HG02588 (cell line): ENCODE data around the gene MGAT1.
A peak's percentile ranks its signal among the peaks of the same experiment; 100 is the strongest.
"Not testable (repeated sequence)": the region's sequence is repeated elsewhere in the genome, so short reads cannot be mapped to it uniquely, and the experiment has no call there.

Experiments used
- ATAC-seq: cut with Tn5 transposase; IDR thresholded peaks from one replicate; pipeline ENCODE4 v1.9.1; 2021; ENCODE audit warnings: mild to moderate bottlenecking, moderate library complexity; ENCODE audit not compliant: unreplicated experiment

The MGAT1 gene

GRCh38 chr5:180807046-180807445 lies 4.4 kb upstream of the MGAT1 start:
- no peak for ATAC-seq

- no peak for ATAC-seq
Observed at GRCh38 chr5:180806351-180807011, 3.9 kb upstream of the MGAT1 start.

DNA sequence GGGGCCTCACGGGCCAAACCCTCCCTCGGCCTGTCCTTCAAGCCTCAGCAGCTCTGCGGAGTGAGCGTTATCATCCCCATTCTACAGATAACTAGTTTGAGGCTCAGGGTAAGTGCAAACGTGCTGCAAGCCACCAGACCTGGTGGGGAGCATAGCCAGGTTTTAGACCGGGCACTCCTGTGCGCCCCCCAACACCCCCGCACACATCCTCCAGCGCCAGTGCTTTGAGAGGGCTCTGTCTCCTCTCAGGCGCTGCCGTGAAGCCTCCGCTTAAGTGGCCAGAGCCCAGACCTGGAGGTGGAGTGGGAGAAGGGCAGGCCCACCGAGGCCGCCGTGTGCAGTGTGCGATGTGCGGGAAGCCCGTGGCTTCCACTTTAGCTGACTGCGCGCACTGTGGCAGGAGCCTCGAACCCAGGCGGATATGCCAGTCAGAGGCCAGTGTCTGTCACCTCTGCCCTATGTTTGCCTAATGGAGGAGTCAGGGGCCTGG lies 1.6 kb upstream of the MGAT1 start:
- no peak for ATAC-seq

DNA sequence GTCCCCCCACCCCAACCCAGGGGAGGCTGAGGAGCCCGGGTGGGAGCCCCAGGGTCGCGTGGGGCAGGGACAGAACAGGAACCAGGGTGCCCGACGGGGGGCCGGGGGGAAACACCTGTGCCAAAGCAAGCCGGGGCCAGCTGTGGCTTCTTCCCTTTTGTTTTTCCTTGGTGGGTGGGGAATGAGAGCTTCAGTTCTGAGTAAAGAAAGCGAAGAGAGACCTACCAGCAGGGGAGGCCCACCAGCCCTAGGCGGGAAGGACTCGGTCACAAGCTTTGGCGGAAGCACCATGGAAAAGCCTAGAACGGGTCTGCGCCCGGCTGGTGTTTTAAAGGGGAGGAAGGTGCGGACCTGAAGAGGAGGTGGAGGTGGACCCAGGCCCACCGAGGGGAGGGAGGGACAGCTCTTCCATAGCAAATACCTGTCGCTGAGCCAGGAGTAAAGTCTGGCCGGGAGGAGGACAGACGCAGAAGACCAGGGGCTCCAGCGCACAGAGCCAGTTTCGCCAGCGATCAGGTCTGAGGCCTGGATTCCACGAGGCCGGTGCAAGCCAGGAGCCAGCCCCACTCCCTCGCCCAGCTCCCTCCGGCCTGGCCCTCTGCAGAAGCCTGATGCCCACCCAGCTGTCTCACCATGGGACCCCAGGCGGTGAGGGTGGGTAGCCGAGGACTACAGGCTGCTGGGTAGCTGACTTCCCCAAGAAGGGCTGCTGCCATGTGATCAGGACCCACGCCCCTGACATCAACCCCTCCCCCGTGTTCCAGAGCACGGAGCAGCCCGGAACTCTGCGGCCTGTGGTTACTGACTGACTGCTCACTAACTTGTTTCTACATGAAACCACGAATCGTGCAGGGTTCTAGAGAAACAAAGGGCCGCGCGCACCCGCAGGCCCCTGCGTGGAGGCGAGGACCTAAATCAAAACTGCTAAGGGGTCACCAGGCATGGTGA lies 849 bp upstream of the MGAT1 start:
- ATAC-seq = peak; percentile 59

DNA sequence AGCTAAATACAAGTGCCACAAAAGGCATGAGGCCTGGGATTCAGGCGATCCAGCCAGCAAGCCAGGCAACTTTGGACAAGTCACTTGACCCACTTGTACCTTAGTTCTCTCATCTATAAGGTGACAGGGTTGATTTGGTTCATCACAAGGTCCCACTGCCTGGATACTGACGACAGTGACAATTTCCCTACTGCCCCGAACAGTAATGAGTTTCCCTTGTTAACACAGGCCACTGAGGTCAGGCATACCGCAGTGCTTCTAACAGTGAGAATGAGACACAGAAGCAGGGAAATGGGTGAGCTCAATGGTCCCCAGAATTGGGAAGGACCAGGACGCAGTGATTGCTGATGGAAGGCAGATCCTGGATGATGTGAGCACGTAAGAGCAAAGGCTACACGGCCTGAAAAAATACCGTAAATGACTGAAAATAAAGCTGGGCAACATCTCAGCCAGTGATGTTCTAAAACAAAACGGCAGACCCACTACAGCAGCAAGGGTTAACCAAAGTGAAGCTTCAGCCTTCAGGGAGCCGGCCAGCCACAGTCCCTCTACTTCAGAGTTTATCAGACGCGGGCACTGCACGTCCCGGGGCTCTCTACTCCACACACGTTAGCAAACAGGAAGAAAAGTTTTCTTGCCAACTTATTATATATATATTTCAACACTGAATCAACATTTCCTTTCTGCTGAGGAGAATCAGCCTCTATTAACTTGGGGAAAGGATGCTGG lies 846 bp downstream of the MGAT1 start:
- no peak for ATAC-seq

DNA sequence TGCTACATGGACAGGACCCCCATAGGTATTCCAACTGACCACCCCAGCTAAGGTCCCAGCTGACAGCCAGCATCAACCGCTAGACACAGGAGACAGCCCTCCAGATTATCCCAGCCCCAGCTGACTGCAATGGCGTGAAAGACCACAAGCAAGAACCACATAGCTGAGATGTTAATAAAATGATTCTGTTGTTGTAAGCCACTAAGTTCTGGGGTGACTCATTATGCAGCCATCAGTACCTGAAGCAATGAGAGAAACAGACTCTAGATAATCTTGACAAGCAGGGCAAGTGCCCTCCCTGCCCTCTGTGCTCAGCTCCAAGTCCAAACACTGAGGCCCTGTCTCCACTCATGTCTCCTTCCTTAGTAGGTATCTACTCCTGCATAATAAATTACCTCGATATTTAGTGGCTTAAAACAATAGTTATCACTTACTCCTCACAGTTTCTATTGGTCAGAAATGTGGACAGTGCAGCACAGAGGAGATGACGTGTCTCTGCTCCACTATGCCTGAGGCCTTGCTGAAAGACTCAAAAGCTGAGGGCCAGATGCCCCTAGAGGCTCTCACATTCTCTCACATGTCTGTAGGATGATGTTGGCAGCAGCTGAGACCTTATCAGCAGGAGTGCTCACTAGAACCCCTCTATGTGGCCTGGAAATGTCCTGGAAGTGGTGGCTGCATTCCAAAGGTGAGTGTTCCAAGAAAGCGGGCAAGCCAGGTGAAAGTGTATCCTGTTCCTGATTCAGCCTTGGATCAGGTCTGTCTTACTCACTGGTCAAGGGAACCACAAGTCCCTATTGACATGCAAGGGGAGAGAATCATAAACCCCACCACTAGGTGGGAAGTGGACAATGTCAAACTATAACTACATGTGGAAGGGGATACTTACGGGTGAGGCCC lies 2.5 kb downstream of the MGAT1 start:
- no peak for ATAC-seq

- no peak for ATAC-seq
Observed at GRCh38 chr5:180799194-180799593, 3.4 kb downstream of the MGAT1 start.

- no peak for ATAC-seq
Observed at GRCh38 chr5:180798193-180798592, 4.4 kb downstream of the MGAT1 start.

GRCh38 chr5:180797256-180798192 lies 5.1 kb downstream of the MGAT1 start:
- ATAC-seq = no peak

GRCh38 chr5:180795771-180796313 lies 6.8 kb downstream of the MGAT1 start:
- no peak for ATAC-seq

GRCh38 chr5:180792965-180793287 lies 9.7 kb downstream of the MGAT1 start:
- no peak for ATAC-seq

- ATAC-seq = no peak
Observed at GRCh38 chr5:180792287-180792964, 10.2 kb downstream of the MGAT1 start.

GRCh38 chr5:180791611-180792213 lies 10.9 kb downstream of the MGAT1 start:
- no peak for ATAC-seq

- ATAC-seq = no peak
Observed at GRCh38 chr5:180790524-180790923, 12.1 kb downstream of the MGAT1 start.

- ATAC-seq = no peak
Observed at GRCh38 chr5:180790020-180790419, 12.6 kb downstream of the MGAT1 start.

GRCh38 chr5:180788651-180789410 lies 13.8 kb downstream of the MGAT1 start:
- ATAC-seq = not testable (repeated sequence)

DNA sequence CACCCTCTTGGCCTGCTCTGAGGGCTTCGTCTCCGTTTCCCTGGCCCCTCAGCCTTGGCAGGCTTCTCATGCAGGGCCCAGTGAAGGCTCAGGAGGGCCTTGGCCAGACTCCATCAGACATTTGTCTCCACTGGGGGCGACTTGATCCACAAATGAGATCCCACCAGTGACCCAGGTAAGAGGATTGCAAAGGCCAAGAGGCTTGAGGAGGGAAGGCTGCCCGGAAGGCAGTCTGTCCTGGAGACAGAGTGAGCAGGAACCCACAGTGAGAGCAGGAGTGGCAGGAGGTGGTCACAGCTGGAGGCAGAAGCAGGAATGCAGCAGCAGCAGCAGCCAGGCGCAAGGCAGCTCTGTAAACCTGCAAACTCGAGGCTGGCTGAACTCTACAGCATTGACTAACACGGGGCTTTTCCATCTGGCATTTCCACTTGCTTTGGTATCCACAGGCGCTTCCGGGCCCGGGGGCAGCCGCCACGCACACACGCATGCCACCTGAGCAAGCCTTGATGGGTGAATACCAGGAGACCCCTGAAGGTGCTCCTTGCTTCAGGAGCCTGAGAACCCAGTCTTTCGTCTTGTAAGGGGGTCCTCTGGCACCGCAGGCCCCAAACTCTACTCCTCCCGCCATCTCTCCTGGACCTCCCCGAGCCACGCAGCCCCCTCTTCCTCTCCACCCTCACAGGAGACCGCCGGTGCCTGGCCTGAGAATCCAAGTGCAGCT lies 14.7 kb downstream of the MGAT1 start:
- ATAC-seq = no peak
